ENCODE data around the gene PCSK1N.

Gene PCSK1N

DNA sequence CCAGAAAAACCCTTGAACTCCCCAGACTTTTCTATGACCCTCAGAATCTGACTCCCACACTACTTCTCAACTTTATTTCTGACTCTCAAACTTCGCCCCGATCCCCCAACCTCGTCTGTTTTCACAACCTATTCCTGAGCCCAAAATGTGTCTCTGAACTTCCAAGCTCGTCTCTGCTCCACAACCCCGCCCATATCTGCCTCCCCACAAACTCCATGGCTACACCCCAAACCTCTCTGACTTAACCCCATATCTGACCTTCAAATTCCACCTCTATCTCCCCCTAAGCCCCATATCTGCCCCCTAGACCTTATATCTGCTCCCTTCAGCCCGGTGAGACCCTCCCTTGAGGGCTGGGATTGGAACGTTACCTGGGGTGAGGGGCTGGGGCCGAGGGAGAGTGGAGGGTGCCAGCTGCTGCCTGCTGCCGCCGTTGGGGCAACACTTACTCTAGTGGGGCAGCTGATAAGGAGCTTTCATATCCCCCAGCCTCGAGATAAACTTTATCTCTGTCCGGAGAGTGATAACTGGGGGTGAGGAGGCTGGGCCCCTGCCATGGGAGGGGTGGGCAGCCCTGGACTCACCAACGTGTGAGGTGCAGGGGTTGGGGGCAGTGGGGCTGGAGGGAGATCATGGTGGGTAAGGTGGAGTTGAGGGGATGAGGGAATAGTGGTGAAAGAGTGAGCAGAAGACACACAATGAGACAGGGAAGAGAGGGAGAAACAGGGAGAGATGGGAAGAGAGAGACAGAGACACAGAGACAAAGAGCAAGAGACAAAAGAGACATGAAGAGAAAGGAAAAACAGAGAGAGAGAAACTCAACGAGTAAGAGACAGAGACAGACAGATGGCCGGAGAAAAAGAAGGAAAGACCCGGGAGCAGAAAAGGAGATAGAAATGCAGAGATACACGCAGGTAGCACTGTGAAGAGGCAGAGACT, 47.6 kb downstream of the PCSK1N start:
- DNase-seq, result no peak

DNA sequence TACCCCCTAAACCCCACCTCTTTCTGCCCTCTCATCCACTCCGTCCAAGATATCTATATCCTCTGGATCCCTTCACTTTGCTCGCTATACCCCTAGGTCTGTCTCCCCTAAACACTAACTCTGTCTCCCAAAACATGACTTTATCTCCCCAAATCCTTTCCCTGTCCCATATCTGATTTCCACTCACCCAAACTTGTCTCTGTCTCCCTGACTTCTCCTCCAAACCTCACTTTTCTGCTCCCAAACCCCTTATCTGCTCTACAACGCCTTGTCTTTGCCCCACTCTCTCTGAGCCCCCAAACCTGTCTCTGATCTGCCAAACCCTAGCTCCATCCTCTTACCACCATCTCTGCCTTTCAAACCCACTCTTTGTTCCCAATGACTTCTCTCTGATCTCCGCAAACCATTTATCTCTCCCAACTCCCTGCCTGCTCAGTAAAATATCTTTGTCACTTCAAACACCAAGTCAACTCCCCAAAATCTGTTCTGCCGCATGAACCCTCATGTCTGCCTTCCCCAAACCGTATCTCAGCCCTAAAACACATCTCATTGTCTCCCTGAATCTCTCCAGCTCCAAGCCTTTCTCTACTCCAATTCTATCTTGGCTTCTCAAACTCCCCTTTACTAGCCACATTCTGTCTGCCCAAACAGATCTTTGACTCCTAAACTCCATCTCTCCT, 48.4 kb downstream of the PCSK1N start:
- DNase-seq, result no peak

DNA sequence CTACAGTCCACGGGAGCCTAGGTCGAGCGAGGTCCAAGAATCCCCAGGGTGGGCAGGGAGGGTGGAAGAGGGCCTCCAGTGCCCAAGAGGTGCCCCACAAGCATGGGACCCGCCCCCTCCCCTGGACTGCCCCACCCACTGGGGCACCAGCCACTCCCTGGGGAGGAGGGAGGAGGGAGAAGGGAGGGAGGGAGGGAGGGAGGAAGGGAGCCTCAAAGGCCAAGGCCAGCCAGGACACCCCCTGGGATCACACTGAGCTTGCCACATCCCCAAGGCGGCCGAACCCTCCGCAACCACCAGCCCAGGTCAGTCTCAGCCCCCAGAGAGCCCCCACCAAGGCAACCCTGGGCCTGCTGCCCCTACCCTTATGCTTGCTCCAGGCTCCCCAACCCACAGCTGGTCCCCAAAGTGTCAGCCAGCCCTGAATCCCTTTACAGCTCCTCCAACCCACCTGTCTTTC, 49.0 kb downstream of the PCSK1N start, which contains the start of gene GATA1:
Gene GATA1 (plus strand): TSS at position 250 of the 460 bp plus-strand sequence. CDS start 4,520 bp downstream, outside the sequence.
- no peak for DNase-seq

DNA sequence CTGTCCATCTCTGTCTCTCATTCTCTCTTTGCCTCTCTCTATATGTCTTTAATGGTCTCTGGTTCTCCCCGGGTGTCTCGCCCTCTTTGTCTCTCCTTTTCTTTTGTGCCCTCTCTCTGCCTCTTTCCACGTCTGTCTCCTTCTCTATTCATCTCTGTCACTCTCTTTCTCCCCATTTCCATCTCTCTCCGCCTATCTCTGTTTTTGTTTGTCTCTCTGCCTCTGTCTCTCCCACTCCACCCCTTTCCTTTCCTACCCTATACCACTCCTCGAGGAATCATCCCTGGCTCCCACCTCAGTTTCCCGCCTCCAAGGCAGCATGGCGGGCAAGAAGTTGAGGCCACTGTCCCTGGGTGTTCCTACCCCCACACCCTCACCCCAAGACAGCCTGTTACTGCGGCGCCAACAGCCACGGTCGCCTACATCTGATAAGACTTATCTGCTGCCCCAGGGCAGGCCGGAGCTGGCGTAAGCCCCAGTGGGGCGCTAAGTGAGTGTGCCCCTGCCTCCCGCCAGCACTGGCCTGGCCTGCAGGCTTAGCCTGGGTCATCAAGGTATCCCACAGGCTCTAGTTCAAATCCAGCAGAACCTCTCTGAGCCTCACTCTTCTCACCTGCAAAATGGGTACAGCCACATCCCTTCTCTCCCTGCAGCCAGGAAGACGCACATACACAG, 49.7 kb downstream of the PCSK1N start:
- DNase-seq, result no peak

DNA sequence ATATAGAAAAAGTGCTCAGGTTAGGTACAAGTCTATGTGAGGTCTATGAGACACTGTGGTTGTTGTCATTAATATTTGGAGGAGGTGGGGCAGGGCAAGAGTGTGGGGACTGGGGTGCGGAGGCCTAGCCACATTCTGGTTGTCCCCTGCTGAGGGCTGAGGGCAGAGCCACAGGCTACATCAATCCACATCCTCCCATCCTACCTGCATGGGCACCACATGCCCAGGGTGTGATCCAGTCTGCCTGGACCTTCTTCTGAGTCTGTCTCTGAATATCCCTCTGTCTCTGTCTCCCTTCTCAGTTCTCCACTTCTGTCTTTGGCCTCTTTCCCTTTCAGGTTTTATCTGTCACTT, 50.2 kb downstream of the PCSK1N start:
- no peak for DNase-seq

DNA sequence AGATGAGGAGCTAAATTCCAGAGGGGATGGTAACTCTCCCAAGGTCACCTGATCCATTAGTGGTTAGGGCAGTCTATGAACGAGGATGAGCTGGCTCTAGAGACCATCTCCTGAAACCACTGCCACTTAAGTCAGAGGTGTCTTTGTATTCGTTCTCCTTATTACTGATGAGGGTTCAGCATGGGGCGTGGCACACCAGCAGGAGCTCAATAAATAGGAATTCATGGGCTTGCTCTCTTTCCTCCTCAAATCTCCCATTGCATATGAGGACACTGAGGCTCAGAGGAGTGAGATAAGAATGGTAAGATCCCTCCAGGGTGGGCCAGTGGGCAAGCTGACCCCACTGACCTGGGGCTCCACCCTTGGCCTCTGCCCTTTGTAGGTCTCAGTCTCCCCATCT, 50.7 kb downstream of the PCSK1N start:
- no peak for DNase-seq

DNA sequence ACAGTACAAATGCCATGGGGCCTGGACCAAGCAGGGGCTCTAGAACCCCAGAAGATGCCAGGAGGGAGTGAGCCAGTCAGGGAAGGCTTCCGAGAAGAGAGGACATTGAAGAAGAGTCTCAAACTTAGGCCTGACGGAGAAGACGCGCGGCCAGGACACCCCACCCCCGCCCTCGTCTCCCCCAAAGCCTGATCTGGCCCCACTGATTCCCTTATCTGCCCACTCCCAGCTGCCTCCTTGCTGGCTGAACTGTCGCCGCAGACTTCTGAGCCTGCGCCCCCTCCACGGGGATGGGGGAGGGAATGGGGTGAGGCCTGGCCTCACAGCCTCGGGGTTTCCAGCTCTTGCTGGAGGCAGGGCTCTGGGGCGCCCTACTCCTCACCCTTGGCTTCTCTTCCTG, 52.6 kb downstream of the PCSK1N start:
- DNase-seq, result no peak

DNA sequence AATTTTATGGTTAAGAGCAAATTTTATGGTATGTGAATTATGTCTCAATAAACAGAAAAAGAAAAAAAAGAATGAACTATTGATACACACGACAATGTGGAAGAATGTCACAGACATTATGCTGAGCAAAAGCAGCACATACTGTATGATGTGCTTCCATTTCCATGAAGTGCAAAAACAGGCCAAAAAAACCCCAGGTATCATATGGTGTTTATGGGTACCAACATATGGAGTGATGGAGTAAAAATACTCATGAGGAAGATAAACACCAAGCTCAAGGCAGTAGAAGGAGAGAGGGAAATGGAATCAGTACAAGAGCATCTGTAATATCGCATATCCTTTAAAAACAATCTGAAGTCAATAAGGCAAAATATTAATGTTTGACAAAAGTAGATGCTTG, 53.2 kb downstream of the PCSK1N start:
- no peak for DNase-seq

DNA sequence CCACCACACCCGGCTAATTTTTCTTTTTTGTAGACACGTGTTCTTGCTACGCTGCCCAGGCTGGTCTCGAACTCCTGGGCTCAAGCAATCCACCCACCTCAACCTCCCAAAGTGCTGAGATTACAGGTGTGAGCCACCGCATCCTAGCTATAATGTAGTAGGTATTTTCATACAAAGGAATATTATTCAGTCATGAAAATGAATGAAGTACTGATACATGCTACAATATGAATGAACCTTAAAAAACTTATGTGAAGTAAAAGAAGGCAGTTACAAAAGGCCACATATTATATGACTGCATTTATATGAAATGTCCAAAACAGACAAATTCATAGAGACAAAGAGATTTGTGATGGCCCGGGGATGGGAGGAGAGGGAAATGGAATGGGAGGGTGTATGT, 53.7 kb downstream of the PCSK1N start:
- DNase-seq, result no peak
